ENCODE data around the gene CD22.

Gene CD22

GRCh38 chr19:35295792-35296462, 33.1 kb upstream of the CD22 start:
- DNase-seq (ENCODE audit: low spot score) = peak; percentile 80

- DNase-seq (ENCODE audit: low spot score) = peak; percentile 65
Measured at GRCh38 chr19:35296644-35297514, 32.1 kb upstream of the CD22 start.

- DNase-seq (ENCODE audit: low spot score) = no peak
Measured at GRCh38 chr19:35297515-35297848, 31.5 kb upstream of the CD22 start.

- no peak for DNase-seq (ENCODE audit: low spot score)
Measured at GRCh38 chr19:35297922-35298321, 31.1 kb upstream of the CD22 start.

- no peak for DNase-seq (ENCODE audit: low spot score)
Measured at GRCh38 chr19:35298561-35298972, 30.4 kb upstream of the CD22 start.

GRCh38 chr19:35299523-35300338, 29.3 kb upstream of the CD22 start:
- peak; percentile 63 for DNase-seq (ENCODE audit: low spot score)

GRCh38 chr19:35300339-35300649, 28.7 kb upstream of the CD22 start:
- DNase-seq (ENCODE audit: low spot score) = no peak

- DNase-seq (ENCODE audit: low spot score) = no peak
Measured at GRCh38 chr19:35301961-35302360, 27.0 kb upstream of the CD22 start.

GRCh38 chr19:35302446-35302845, 26.5 kb upstream of the CD22 start:
- DNase-seq (ENCODE audit: low spot score) = no peak

GRCh38 chr19:35303357-35303915, 25.6 kb upstream of the CD22 start:
- no peak for DNase-seq (ENCODE audit: low spot score)

- no peak for DNase-seq (ENCODE audit: low spot score)
Measured at GRCh38 chr19:35304036-35304435, 25.0 kb upstream of the CD22 start.

GRCh38 chr19:35305181-35305580, 23.8 kb upstream of the CD22 start:
- no peak for DNase-seq (ENCODE audit: low spot score)

GRCh38 chr19:35306473-35307246, 22.3 kb upstream of the CD22 start:
- DNase-seq (ENCODE audit: low spot score) = peak; percentile 47

- DNase-seq (ENCODE audit: low spot score) = no peak
Measured at GRCh38 chr19:35307931-35308330, 21.1 kb upstream of the CD22 start.

GRCh38 chr19:35308910-35309309, 20.1 kb upstream of the CD22 start:
- DNase-seq (ENCODE audit: low spot score) = no peak

- no peak for DNase-seq (ENCODE audit: low spot score)
Measured at GRCh38 chr19:35309481-35310279, 19.3 kb upstream of the CD22 start.

GRCh38 chr19:35310331-35310730, 18.7 kb upstream of the CD22 start:
- no peak for DNase-seq (ENCODE audit: low spot score)

- DNase-seq (ENCODE audit: low spot score) = no peak
Measured at GRCh38 chr19:35310811-35311465, 18.0 kb upstream of the CD22 start.

- no peak for DNase-seq (ENCODE audit: low spot score)
Measured at GRCh38 chr19:35311901-35312665, 16.9 kb upstream of the CD22 start.

GRCh38 chr19:35313587-35313986, 15.4 kb upstream of the CD22 start:
- DNase-seq (ENCODE audit: low spot score) = no peak

All from NAMALWA (cell line).